ENCODE results near the gene IFT88.
"Not testable (repeated sequence)": the region's sequence is repeated elsewhere in the genome, so short reads cannot be mapped to it uniquely, and the experiment has no call there.

The IFT88 gene

GRCh38 chr13:20633802-20634201 is 66.8 kb downstream of the IFT88 start:
- no peak for DNase-seq

GRCh38 chr13:20636079-20636478 is 69.1 kb downstream of the IFT88 start:
- DNase-seq: no peak

GRCh38 chr13:20637811-20638210 is 70.9 kb downstream of the IFT88 start:
- no peak for DNase-seq

GRCh38 chr13:20647758-20648157 is 80.8 kb downstream of the IFT88 start:
- no peak for DNase-seq

- DNase-seq: no peak
Measured at GRCh38 chr13:20652946-20653345, 86.0 kb downstream of the IFT88 start.

- DNase-seq: no peak
Measured at GRCh38 chr13:20654156-20654555, 87.2 kb downstream of the IFT88 start.

- DNase-seq: no peak
Measured at GRCh38 chr13:20658451-20659040, 91.6 kb downstream of the IFT88 start.

- DNase-seq: no peak
Measured at GRCh38 chr13:20664351-20664750, 97.4 kb downstream of the IFT88 start.

GRCh38 chr13:20666948-20667347 is 100.0 kb downstream of the IFT88 start:
- no peak for DNase-seq

- no peak for DNase-seq
Measured at GRCh38 chr13:20667857-20668437, 101.0 kb downstream of the IFT88 start.

GRCh38 chr13:20669162-20669561 is 102.2 kb downstream of the IFT88 start:
- DNase-seq: no peak

- no peak for DNase-seq
Measured at GRCh38 chr13:20671789-20672188, 104.8 kb downstream of the IFT88 start.

GRCh38 chr13:20672772-20673171 is 105.8 kb downstream of the IFT88 start:
- no peak for DNase-seq

- no peak for DNase-seq
Measured at GRCh38 chr13:20673715-20674114, 106.8 kb downstream of the IFT88 start.

GRCh38 chr13:20676213-20676612 is 109.3 kb downstream of the IFT88 start:
- DNase-seq: no peak

- not testable (repeated sequence) for DNase-seq
Measured at GRCh38 chr13:20678606-20679005, 111.6 kb downstream of the IFT88 start.

GRCh38 chr13:20679879-20680278 is 112.9 kb downstream of the IFT88 start:
- no peak for DNase-seq

- DNase-seq: no peak
Measured at GRCh38 chr13:20680416-20681080, 113.6 kb downstream of the IFT88 start.

GRCh38 chr13:20681481-20681880 is 114.5 kb downstream of the IFT88 start:
- DNase-seq: not testable (repeated sequence)

- no peak for DNase-seq
Measured at GRCh38 chr13:20682061-20682460, 115.1 kb downstream of the IFT88 start.

GRCh38 chr13:20684041-20684440 is 117.1 kb downstream of the IFT88 start:
- DNase-seq: no peak

GRCh38 chr13:20684546-20684945 is 117.6 kb downstream of the IFT88 start:
- DNase-seq: no peak

- no peak for DNase-seq
Measured at GRCh38 chr13:20685092-20685491, 118.1 kb downstream of the IFT88 start.

GRCh38 chr13:20686167-20686566 is 119.2 kb downstream of the IFT88 start:
- no peak for DNase-seq
